HG03045 (cell line): Measurements from ENCODE around the gene EVC2.
"Not testable (repeated sequence)": the region's sequence is repeated elsewhere in the genome, so short reads cannot be mapped to it uniquely, and the experiment has no call there.

ENCODE experiments used
- ATAC-seq: cut with Tn5 transposase; IDR thresholded peaks from one replicate; pipeline ENCODE4 v1.9.1; 2021; ENCODE audit warnings: mild to moderate bottlenecking, moderate library complexity; ENCODE audit not compliant: unreplicated experiment

EVC2 gene

GRCh38 chr4:5632066-5632440, 76.3 kb downstream of the EVC2 start:
- no peak for ATAC-seq

DNA sequence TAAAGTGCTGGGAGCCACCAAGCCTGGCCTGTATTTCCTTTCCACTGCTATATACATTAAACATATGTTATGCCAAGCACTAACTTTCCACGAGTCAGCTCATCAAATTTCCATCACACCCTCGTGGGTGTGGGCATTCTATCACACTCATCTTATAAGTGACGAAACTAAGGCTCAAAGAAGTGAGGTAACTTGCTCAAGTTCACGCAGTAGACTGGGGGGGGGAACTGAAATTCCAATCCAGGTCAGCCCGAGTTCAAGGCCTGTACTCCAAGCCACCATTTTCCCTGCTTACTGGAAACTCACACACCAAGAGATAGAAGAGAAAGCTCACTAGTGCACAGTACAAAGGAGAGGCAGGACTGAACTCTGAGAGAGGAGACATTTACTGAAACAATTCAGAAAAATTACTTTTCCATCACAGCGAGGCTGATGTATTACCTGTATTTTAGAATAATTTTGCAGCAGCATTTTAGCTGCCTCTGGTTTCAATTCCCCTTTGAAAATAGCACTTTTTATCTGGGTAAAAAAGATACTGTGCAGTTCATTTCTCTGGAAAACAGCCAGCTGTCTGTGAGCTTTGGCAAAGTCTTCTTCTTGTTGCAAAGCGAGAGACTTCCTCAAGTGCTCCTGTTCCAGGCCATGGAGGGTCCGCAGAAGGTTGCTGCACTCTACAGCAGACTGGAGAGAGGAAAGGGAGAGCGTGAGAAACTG, 76.8 kb downstream of the EVC2 start:
- ATAC-seq, result no peak

GRCh38 chr4:5630762-5631161, 77.6 kb downstream of the EVC2 start:
- no peak for ATAC-seq

DNA sequence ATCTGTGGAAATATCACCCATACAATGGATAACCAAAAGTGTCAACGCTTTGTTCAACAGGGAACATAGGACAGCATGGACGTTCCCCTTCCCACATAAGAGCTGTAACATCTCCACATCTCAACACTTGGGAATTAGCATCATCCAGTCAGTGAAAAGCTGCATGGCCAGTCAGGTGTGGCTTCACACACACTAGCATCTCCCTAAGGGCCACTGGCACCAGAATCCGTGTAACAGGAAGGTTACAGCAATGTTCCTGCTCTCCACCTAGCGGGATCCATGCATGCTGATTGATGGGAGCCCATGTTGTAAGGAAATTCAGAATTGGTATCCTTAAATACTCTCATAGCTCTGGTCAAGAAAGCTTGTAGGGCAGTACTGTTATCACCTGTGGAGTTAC, 78.8 kb downstream of the EVC2 start:
- no peak for ATAC-seq

DNA sequence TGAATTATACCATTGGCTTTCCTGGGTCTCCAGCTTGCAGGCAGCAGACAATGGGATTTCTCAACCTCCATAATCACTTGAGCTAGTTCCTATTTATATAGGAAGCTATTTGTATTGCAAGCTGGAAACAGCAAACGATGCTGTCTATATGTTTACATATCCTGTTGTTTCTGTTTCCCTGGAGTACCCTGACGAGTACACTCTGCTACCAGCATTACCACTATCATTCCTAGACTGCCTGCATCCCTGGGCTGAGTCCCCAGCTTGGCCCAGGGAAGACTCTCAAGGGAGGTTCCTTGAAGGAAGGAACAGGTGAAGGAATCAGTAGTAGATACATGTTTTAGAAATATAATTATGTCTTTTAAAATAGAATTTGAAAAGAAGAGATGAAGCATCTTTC, 81.4 kb downstream of the EVC2 start:
- ATAC-seq, result no peak

DNA sequence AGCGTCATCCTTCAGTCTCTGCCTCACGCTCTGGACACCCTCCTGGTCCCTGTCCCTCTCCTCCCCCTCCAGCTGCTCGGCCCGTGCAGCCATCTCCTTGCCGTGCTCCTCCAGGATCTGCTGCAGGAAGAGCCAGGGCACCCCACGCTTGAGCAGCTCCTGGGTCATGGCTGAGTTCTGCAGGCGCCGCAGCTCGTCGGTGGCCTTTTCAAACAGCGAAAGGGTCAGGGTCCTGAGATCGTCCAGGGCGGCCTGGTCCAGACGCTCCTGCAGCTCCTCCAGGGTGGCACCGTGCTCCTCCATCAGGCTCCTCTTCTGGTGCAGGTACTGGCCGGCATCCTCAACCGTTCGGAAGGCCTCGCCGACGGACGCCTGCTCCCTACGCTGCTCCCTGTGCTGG, 85.8 kb downstream of the EVC2 start:
- ATAC-seq, result no peak

- ATAC-seq, result no peak
These were observed 88.3 kb downstream of the EVC2 start for GRCh38 chr4:5619913-5620625.

DNA sequence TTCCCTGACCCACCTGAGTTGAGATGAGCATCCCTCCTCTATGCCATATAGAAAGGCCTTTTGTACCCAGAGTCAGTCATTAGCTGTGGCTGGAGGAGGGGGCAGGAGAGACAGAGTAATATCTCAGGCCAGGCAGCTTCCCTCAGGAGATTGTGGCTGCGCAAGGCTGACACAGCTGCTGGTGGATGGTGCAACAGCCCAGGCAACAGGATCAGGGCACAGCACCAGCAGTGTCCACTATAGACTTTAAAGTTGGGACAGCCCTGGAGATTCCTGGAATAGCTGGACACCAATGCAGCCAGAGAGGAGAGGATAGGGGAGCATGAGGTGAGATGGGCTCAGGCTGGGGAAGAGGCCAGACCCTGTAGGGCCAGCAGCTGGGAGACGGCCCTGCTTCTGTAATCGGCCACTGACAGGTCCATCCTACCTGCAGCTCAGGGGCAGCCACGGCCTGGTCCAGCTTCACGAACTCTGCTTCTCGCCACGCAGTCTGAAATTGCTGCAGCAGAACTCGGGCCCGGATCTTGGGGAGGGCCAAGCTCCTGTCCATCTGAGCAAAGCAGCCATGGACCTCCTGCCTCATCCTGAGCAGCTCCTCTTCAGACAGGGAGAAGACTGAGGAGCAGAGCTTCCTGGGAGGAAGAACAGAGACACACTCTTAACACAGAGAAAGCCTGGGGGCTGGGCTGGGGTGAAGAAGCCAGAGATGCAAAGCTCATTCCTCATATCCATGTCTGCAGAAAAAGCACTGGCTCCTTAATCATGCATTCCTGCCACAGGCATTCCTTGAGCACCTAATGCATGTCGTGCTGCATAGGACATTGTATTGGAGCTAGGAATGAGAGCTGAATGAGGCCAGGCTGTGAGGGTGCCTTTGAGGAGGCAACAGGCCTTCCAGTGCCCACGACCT, 90.1 kb downstream of the EVC2 start:
- no peak for ATAC-seq

DNA sequence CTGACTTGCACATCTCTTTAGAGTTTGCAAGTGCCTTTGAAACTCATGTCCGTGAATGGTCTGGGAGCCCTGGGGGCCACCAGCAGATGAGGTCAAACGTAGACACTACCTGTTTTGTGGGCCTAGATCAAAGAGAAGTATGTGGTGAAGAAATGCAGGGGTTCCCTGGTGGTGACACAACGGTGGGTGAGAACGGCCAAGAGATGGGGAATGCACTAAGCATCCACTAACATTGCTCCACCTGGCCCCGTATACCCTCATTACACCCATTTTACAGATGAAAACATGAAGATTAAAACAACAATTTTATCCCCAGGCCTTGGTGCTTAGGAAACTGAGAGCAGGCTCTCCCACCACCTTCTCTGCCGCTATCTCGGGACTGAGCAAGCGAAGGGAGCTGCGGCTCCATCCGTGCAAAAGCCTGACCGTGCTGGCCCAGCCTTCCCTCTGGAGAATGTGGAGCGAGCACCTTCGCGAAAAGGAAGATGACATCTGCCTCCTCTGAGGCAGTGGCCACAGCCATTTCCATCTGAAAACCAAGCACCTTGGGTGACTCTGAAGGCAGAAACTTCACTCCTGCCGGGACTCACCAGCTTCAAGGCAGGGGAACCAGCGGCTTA, 91.9 kb downstream of the EVC2 start:
- no peak for ATAC-seq

GRCh38 chr4:5615496-5616075, 92.8 kb downstream of the EVC2 start:
- ATAC-seq, result no peak

DNA sequence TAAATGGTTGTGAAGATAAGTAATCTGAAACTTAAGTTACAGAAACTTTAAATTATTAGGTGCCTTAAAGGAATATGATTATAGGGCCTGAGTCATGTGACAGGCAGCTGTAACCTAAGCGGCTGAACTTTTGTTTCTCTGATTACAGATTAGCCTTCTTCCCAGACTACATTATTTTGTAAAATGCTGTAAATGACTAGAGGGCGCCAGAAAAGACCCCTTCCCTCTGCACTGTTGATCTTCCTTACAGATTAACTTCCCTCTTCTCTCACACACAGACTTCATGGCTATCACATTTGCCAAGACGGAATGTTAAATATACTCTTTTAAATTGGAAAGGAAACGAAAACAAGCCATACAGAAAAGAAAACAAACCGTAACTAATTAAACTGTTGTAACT, 96.6 kb downstream of the EVC2 start:
- no peak for ATAC-seq

- ATAC-seq, result no peak
These were observed 98.9 kb downstream of the EVC2 start for GRCh38 chr4:5609306-5610007.

DNA sequence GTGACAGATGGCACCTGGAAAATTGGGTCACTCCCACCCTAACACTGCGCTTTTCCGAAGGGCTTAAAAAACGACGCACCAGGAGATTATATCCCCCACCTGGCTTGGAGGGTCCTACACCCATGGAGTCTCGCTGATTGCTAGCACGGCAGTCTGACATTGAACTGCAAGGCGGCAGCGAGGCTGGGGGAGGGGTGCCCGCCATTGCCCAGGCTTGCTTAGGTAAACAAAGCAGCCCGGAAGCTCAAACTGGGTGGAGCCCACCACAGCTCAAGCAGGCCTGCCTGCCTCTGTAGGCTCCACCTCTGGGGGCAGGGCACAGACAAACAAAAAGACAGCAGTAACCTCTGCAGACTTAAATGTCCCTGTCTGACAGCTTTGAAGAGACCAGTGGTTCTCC, 114.5 kb downstream of the EVC2 start:
- not testable (repeated sequence) for ATAC-seq

- ATAC-seq, result no peak
These were observed 116.1 kb downstream of the EVC2 start for GRCh38 chr4:5592272-5592671.

DNA sequence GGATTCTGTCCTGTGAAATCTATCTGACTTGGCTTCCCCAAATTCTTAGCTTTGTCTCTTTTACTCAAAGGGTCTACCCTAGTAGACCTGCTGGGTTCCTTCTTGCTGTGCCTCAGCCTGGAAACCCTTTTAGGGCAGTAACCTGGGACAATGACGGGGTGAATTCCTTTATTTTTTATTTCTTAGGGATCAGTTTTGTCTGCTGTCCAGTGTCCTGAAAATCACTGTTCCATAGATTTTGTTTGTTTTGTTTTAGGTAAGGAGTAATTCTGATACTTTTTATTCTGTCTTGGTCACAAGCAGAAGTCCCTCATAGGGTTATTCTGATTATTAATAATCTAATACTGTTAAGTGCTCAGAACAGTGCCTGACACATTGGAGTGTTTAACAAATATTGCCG, 118.9 kb downstream of the EVC2 start:
- no peak for ATAC-seq

- no peak for ATAC-seq
These were observed 120.3 kb downstream of the EVC2 start for GRCh38 chr4:5588046-5588445.

DNA sequence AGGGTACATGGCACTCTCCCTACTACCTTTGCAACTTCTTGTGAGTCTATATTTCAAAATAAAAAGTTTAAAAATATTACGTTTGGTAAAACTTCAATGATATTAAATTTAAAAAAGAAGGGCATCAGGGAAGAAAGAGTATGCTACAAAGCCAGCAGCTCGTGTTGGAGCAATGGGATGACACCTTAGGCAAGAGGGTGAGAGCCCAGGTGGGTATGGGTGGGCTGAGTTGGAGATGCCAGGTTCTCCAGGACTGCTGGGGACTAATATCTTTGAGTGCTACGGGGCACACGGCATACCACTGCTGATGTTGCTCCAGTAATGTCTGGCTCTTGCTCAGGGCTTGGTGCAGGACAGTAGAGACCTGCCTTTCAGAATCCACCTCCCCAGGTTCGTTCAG, 132.4 kb downstream of the EVC2 start:
- ATAC-seq, result no peak

GRCh38 chr4:5574386-5574785, 134.0 kb downstream of the EVC2 start:
- no peak for ATAC-seq

DNA sequence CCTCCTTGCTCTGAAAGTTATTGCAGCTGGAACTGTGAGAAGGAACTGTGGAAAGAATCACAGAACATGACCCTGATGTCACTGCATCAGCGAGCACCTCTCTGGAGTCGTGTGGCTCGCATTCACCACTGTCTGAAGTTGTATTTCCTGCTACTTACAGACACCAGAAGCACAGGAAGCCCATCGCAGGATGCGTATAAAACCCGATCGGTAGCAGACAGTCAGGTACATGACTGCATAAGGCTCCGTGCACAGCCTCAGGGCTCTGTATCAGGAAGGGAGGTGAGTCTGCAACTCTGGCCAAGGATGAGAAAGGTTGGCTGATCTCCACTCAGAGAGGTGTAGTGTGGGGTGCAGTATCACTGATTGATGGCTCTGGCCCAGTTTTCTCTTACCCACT, 134.4 kb downstream of the EVC2 start:
- ATAC-seq, result no peak

- no peak for ATAC-seq
These were observed 135.6 kb downstream of the EVC2 start for GRCh38 chr4:5572751-5573150.
